WI38 (cell line): ENCODE measurements around the gene ADARB1.

Experiments
- H3K4me3 ChIP-seq: 2 replicates; pipeline ENCODE4 v1.5.1; 2011; ENCODE audit warnings: low read depth, mild to moderate bottlenecking, control low read depth, low read length
- CTCF ChIP-seq: IDR thresholded peaks from 2 replicates; pipeline ENCODE4 v1.5.1; 2012; ENCODE audit warnings: low read depth, mild to moderate bottlenecking, control low read depth, low read length

Gene ADARB1

GRCh38 chr21:45243603-45244002 is 169.2 kb downstream of the ADARB1 start:
- no peak for TF ChIP-seq CTCF

GRCh38 chr21:45244799-45245340 is 170.5 kb downstream of the ADARB1 start:
- TF ChIP-seq CTCF = no peak
- no peak overlapping the region for H3K4me3 ChIP-seq

More at GRCh38 chr21:45243603-45244002, 169.2 kb downstream of the ADARB1 start:
- no peak overlapping the region for H3K4me3 ChIP-seq

- TF ChIP-seq CTCF = no peak
Observed at GRCh38 chr21:45246386-45247320, 172.3 kb downstream of the ADARB1 start.

GRCh38 chr21:45248301-45248892 is 174.0 kb downstream of the ADARB1 start:
- TF ChIP-seq CTCF = no peak
- no peak overlapping the region for H3K4me3 ChIP-seq

More at GRCh38 chr21:45246386-45247320, 172.3 kb downstream of the ADARB1 start:
- H3K4me3 ChIP-seq = no peak overlapping the region

GRCh38 chr21:45248893-45249381 is 174.6 kb downstream of the ADARB1 start:
- no peak for TF ChIP-seq CTCF
- peak overlapping the region; percentile 8; the same call in 1 of the 2 replicates for H3K4me3 ChIP-seq

GRCh38 chr21:45249626-45250025 is 175.2 kb downstream of the ADARB1 start:
- TF ChIP-seq CTCF = no peak
- H3K4me3 ChIP-seq = no peak overlapping the region
